ENCODE measurements around the gene IFT20.
"Not testable (repeated sequence)": the region's sequence is repeated elsewhere in the genome, so short reads cannot be mapped to it uniquely, and the experiment has no call there.

IFT20 gene

DNA sequence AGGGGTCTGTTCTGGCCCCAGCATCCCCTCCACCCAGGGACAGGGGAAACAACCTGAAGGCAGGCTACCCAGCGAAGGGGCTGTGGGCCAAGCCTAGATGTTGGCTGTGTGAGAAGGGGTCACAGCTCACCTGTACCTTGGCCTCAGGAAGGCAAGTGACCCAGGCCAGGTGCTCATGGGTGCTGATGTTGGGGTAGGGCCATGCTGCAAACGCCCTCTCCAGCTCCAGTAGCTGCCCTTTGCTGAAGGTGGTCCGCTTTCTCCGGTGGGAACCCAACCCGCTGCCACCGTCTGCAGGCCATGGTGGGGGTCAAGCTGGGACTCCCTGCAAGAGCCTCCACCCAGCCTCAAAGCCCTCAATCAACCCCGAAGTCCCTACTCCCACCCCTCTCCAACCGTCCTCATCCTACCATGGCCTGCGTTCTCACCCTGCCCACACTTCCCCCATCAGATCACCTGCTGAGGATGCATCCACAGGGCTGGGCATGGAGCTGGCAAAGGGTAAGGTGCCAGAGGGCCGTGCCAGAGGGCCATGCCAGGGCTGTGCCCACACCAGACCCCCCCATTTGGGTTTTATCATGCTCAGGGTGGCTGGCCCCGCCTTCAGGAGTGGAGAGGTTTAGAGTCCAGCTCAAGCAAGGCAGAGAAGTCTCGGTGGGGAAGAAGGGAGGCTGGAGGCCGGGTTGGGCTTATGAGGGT, 29.5 kb upstream of the IFT20 start, which contains the start of gene SEBOX:
Gene SEBOX, minus strand, starts transcription at position 535 of the 699 bp plus-strand sequence. Its CDS starts 48 bp downstream, at position 487.
- DNase-seq (ENCODE audit: low read depth in 2 of 2): no peak

DNA sequence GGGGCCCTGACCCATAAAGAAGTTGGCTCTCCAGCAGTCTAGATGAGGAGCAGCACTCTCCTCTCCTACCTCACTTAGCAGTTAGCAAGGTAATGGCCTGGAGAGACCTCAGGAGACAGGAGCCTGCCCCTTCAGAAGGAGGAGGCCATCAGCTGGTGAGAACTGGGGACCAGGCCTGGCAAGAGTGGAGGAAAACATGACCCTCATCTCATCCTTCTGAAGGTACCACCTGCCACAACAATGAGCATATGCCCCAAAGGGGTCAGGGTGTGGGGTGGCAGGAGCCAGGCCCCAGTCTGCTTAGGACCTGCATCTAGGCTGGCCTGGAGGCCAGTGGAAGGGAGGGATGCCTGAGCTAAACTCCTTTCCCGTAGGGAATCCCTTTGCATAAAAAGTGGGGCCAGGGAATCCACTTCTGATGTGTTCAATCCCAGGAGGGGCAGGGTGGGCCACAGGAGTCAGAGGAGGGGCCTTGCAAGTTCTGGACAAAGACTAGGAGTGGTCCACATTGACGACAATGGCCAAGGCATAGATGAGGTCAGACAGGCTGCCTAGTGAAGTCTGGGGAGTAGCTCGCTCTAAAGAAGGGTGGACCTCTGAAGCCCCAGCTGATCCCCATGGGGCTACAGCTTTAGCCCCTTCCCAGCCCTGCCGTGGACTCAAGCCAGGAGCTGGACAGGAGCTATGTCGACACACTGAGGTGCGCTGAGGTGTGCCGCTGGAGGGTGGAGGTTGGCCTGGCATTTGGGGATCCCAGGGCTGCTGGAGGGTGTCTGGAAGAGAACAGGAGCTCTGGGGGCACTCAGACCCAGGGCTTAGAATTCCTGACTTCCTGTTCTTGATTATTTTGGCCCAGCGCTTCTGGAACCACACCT, 28.7 kb upstream of the IFT20 start:
- no peak for DNase-seq (ENCODE audit: low read depth in 2 of 2)

DNA sequence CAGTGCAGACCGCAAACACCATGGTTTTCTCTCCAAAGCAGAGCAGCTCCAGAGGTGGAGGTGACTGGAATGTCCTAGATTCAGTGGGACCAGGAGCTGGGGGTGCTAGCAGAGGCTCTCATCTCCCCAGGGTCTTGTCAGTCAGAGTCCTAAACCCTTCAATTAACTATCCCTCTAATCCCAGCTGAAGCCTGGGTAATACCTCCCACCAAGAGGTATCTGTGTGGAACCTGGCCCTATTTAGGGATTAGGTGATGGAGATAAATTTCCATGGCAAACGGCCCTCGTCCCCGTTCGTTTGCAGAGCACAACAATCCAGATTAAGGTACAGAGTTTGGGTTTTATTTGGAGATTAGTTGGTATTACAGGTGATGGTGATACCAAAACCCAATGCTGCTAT, 27.9 kb upstream of the IFT20 start:
- DNase-seq (ENCODE audit: low read depth in 2 of 2): no peak

DNA sequence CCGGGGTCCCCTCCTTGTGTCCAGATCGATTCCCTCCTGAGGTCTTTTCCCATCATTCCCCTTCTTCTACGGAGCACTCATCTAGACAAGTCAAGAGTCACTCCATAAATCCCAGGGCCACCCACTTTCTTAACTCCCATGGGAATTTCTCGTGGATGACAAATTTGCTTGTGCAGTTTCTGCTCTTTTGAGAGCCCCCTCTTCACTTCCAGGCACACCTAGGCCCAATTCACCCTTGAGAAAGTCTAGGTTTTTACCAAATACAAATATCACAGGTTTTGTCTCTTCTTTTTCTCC, 22.6 kb upstream of the IFT20 start:
- no peak for DNase-seq (ENCODE audit: low read depth in 2 of 2)

DNA sequence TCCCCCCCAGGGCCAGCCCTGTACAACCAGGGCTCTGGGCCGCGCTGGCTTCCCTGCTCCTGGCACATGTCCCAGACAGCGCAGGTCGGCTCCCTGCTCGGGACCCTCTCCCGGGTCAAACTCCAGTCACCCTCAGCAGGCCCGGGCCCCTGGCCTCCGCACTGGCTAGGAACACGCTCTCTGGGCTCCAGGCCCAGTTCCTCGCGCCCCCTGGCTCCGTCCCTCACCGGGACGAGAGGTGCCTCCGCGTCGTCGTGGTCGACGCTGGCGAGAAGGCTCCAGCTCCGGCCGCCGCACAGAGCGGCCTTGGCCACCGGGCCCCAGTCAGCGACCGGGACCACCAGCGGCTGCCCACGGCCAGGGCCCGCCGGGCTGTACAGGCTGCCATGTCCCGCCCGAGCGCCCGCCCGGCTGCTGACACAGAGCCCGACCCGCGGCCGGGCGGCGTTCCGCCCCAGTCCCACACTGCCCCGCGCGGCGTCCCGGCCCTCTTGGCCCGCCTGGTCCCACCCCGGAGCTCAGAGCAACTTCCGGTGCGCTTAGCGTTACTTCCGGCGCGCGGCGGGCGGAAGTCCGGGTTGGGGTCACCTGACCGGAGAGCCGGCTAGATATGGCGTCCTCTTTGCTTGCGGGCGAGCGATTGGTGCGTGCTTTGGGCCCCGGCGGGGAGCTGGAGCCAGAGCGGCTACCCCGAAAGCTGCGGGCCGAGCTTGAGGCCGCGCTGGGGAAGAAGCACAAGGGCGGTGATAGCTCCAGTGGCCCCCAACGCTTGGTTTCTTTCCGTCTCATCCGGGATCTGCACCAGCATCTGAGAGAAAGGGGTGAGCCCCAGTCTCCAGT, 22.0 kb upstream of the IFT20 start, which contains the start of gene POLDIP2:
Gene POLDIP2, minus strand, starts transcription at position 467 of the 840 bp plus-strand sequence. Its CDS starts 79 bp downstream, at position 388.
- DNase-seq (ENCODE audit: low read depth in 2 of 2): peak; percentile 85 to 87

DNA sequence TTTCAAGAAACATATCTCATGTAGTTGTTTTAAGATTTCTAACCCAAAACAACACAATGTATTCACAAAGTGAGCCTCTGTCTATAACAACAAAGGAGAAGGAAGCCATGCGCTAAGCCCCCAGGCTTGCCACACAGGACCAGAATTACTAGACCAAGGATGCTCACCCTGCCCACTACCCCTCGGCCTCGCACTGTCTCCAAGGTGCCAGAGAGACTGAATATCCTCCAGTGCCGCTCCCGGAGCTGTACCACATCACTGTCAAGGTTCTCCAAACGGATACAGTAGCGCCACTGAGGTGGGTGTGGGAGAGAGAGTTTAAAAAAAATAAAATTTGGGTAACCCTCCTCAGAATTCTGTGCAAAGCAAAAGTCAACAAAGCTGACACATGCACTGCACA, 15.0 kb upstream of the IFT20 start:
- DNase-seq (ENCODE audit: low read depth in 2 of 2): no peak

DNA sequence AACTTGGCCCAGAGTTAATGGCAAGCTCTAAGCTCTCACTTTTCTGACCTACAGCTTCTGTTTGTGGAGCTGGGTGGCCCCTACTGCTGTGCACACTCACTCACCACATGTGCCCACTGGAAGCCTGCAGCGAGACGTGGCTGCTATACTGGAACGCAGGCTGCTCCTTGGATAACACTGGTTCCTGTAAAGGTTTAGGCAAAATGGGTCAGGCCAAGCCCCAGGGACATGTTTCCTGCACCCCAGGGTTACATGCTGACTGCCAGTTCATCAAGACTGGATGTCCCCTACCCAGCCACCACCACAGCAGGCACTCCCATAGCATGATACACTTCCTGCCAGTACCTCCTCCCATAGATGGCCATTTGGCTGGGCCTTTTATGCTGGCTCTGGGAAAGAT, 13.7 kb upstream of the IFT20 start:
- no peak for DNase-seq (ENCODE audit: low read depth in 2 of 2)

DNA sequence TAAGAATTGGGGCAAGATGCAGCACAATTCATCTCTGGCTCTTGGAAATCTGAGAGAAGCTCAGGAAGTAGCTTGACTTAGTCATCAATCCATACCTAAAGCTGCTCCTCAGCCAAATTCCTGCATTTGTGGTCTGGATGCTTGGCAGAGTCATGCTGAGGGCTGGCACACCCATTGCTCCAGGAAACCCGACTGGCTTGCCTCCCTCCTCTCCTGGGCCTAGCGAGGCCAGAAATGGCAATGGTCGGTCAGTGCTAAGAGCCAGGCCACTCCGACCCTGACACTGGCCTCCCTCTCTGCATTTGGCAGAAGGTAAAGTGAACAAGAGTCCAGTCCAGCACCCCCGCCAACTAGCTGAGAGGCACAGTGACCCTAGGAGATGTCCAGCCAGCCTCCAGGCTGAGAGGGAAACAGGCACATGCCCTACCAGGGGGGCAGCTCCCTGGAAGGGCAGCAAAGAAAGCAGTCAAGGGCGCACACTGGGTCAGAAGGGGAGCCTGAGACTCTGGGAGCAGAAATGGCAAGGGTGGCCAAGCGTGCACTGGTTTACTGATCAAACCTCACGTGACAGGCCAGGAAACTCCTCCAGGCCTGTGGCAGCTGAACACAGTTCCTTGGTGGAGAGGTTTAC, 12.1 kb upstream of the IFT20 start:
- DNase-seq (ENCODE audit: low read depth in 2 of 2): peak; percentile 50 to 53

DNA sequence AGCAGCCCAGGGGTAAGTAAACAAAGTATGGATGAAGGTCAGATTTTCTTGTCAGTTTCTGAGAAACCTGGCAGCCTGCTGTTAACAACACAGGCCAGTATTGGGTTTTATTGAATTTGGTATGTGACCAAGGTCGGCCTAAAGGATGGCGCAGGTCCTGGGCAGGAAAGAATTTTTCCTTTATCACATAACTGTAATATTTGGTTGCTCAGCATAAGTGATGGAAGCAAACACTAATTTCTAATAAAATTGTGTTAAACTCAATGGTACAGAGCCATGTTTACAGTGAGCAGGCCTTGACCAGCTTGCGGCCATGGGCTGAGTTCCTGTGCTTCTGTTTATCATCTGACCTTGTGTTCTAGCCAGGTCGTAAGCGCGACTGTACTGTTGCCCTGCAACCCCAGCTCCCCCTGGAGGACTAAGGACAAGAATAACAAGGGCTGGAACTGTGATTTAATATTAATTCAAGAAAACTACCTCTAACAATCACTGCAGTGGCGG, 11.5 kb upstream of the IFT20 start:
- DNase-seq (ENCODE audit: low read depth in 2 of 2): no peak

DNA sequence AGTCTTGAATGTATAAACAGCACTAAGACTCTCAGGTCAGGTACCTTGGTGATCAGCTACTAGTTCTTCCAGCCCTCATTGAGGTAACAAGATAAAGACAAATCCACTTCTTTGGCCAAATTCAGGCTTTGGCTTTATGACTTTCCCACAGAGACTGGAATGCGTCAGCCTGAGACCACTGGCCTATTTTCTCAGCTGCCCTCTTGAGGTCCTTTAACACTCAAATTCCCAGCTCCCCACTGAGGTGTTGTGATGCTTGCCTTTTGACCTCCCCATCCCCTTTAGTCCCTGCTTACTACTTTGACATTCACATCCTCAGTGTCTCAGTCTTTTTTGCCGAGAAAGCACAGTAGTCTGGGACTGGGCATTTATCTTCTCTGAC, 10.9 kb upstream of the IFT20 start:
- no peak for DNase-seq (ENCODE audit: low read depth in 2 of 2)

DNA sequence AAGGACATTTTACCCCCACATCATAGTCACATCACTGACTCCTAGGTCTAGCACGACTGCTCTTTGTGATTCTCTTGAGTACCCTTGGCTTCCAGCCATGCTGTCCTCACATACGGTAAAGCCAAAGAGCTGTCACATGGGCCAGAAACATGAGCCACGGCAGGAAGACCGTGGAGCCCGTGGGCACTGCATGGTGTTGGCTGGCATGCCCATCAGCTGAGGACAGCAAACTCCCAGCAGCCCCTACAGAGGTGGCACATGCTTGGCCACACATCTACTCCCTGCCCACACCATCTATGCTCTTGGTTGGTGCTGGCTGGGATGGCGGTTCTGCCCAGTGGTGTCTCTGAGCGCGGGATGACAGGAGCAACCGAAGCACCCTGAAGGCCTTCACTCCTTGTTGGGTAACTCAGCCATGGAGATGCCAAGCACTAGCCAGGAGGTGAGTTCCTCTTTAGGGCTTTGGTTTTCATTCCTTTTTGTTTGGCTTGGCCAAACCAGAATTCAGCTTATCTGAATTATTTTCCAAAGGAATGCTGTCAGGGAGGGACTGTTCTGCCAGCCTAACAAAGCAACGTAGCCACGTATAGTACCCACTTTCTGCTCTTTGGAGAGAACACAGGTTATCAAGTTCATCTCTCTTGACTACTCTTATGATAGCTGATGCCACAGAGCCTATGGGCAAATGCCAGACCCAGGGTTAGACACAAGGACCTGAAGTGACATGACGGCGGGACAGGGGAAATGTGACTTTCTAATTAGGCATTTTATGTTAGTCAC, 10.3 kb upstream of the IFT20 start:
- DNase-seq (ENCODE audit: low read depth in 2 of 2): no peak

DNA sequence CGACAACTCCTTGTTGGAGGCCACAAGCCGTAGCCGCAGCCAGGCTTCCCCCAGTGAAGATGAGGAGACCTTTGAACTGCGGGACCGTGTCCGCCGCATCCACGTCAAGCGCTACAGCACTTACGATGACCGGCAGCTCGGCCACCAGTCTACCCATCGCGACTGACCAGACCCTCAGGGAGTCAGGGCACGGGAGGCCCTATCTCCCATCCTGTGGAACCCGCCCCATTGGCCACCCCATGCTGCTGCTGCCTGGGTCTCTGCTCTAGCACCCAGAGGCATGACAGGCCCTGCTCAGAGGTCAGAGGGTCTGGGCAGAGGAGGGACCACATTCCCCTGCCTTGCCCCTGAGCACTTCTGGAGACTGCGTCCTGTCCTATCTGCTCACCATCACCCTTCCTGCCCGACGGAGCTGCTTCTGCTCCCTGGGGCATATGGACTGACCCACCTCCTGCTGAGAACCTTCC, 9.2 kb upstream of the IFT20 start:
- DNase-seq (ENCODE audit: low read depth in 2 of 2): no peak

DNA sequence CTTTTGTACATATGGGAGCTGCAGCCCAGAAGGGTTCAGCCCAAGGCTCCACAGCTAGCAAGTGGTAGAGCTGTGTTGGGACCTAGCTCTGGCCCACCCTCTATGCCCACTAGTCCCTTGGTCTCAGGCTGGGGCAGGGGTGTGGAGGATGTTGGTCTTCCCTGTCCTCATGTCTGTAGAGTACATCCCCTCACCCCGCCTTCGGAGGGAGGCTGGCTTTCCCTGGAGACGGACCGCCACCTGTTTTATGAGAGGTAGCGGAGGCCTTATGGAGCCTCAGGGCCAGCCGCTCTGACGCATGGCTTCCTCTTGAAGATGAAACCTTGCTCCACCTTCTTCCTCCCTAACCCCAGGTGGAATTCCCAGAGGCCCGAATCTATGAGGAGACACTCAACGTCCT, 8.7 kb upstream of the IFT20 start:
- no peak for DNase-seq (ENCODE audit: low read depth in 2 of 2)

DNA sequence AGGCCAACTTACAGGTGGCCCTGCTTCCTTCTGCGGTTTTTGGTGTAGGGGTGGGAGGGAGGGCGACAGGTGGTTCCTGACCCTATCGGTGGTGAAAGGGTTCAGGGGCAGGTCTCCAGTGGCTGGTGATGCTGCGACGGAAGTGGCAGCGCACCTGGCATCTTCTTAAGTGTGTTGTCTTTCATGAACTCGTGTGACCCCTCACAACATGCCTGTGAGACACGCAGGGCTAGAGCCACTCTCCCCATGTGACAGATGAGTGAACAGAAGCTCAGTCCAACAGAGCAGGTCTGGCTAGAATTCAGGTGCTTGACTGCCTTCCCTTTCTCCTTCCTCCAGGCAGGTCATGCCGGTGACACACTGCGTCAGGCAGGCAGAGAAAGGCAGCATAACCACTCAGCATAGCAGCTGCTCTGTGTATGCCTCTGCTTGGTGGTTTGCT, 8.2 kb upstream of the IFT20 start:
- DNase-seq (ENCODE audit: low read depth in 2 of 2): no peak

DNA sequence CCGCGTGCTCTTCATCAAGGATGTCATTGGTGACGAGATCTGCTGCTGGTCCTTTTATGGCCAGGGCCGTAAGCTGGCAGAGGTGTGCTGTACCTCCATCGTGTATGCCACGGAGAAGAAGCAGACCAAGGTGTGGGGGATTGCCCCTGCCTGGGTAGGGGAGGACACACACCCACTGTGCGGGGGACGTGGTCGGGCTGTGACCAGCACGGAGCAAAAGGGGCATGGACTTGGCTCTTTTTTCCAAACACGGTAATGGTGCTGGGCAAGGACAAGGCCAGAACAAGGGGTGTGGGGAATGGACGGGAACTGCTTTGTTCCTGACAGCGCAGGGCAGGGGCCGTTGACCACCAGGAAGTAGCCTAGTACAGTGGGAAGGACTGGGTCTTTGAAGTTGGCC, 7.0 kb upstream of the IFT20 start:
- DNase-seq (ENCODE audit: low read depth in 2 of 2): no peak

DNA sequence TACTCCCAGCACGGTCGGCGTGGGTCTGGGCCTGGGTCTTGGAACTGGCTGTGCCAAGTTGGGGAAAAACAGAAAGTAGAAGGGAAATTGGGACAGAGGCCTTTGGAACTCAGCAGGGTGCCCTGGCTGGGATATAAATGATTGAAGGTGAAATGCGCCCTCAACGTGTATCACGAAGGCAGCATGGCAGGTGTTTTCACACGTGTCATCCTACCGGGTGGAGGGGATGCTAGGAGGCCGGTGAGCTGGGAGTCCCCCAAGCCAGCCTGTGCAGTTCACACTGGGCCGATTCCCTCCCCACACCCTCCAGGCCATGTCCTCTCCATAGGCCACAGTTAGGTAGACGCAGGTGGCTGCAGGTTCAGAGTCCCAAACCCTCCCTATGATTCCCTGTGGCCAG, 6.2 kb upstream of the IFT20 start:
- DNase-seq (ENCODE audit: low read depth in 2 of 2): no peak

DNA sequence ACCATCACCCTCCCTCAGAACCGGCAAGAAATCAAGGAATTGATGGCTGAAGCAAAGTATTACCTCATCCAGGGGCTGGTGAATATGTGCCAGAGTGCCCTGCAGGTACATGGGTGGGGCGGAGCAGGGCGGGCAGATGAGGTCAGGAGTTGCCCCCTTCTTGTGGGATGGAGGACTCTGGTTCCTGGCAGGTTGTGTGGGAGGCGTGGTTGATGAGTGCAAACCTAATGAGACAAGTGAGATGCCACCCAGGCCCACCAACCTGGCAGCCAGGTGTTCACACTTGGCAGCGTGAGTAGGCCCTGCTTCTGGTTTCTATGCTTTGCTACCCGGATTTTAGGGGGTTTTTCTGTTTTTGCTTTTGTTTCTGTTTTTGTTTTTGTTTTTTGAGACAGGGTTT, 5.1 kb upstream of the IFT20 start:
- no peak for DNase-seq (ENCODE audit: low read depth in 2 of 2)

DNA sequence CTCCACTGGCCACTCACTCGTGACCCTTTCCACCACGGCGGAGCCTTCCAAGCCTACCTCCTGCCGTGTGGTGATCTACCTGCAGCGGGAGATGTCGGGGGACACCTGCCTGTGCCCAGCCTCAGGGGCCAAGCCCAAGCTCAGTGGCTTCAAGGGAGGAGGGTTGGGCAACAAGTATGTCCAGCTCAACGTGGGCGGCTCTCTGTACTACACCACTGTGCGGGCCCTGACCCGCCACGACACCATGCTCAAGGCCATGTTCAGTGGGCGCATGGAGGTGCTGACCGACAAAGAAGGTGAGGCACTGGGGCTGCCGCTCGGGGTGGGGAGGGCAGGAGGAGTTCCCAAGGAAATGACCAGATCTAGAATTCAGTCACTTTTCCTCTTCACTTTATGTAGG, 4.2 kb upstream of the IFT20 start:
- DNase-seq (ENCODE audit: low read depth in 2 of 2): no peak

DNA sequence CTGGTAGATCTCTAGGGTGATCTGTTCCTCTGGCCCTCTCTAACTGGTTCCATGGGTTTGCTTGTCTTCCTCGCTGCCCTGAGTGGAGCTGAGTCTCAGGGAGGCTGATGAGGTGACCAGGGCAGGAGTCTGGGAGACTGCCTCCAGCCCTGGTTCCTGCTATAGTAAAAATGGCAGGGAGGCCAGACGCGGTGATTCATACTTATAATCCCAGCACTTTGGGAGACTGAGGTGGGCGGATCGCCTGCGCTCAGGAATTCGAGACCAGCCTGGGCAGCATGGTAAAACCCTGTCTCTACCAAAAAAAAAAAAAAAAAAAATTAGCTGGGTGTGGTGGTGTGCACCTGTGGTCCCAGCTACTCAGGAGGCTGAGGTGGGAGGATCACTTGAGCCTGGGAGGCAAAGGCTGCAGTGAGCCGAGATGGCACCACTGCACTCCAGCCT, 3.5 kb upstream of the IFT20 start:
- not testable (repeated sequence) for DNase-seq (ENCODE audit: low read depth in 2 of 2)

DNA sequence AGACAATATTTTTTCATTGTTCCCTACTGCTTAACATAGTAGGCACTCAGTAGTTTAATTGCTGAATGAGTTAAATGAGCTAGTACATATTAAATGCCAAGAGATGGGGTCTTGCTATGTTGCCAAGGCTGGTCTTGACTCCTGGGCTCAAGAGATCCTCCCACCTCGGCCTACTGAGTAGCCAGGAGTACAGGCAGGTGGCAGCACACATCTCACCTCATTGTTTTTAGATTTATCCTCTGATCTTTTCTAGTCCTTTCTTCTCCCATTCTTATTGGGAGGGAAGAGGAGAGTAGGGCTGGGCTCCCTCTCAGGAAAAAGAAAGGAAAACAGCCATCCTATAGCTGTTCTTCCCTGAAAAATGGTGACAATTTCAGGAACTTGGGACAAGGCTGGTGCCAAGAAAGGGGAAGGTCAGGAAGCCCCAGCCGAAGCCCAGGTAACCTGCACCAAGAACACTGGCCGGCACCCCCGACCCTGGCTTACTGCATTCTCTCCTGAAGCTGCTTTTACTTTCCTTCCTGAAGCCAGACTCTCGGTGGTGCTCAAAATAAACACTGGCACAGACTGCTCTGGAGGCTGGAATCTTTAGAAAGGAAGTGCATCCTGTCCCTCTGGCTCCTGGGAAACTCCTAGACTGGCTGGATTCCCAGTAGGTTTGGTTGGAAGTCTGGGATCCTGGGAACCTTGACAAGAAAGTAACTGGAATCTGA, 2.9 kb upstream of the IFT20 start:
- peak; percentile 17 to 20 for DNase-seq (ENCODE audit: low read depth in 2 of 2)

Measured in fibroblast of skin of left biceps (primary cell).